ENCODE measurements around the gene ANO2. TPM values are rescaled to one million over a fixed set of nuclear protein-coding genes. Genes with fewer than 3 reads are reported as not detected.

Gene ANO2
- total and polyA plus RNA-seq, 4 donors: 2.4 to 30.8 (median 27.8) TPM; not detected in 1

DNA sequence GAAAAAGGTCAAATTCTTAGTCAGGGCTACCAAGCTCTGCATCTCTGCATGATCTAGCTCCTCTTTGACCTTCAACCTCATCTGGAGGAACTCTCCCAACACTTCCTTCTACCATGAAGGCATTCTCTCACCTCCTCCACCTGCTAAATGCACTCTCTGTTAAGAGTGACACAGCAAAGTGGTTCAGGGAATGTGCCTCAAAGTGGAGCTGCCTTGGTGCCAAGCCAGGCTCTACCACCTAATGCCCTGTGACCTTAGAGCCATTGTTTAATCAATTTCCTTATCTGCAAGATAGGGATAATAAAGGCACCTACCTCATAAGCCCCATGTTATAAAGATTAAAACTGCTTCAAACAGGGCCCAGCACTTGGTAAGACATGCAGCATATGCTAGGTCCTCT, 236.7 kb downstream of the ANO2 start:
- H3K4me1 ChIP-seq (ENCODE audit: control insufficient read depth in 1 of 2, insufficient read depth in 2 of 2, low read length in 2 of 2): peaks cover 0 to 2% of the 10 kb centered on the region in 2 donors
- intact Hi-C loops (cut with DNase I): no loop called here
- no peak overlapping the region for H3K27ac ChIP-seq (ENCODE audit: low read depth in 1 of 2, low read length in 2 of 2)
- no peak for DNase-seq
- no peak overlapping the region for H3K4me3 ChIP-seq (ENCODE audit: low read length in 2 of 2)
- H3K36me3 ChIP-seq (ENCODE audit: control insufficient read depth in 1 of 2, insufficient read depth in 2 of 2, low read length in 1 of 2): no peaks in the 10 kb centered on the region
- no peaks in the 10 kb centered on the region for H3K27me3 ChIP-seq (ENCODE audit: control insufficient read depth in 1 of 2, insufficient read depth in 2 of 2, low read length in 1 of 2)
- no peaks in the 10 kb centered on the region for H3K9me3 ChIP-seq (ENCODE audit: control insufficient read depth, low read length)
- ATAC-seq (ENCODE audit: low FRiP score): no peak

DNA sequence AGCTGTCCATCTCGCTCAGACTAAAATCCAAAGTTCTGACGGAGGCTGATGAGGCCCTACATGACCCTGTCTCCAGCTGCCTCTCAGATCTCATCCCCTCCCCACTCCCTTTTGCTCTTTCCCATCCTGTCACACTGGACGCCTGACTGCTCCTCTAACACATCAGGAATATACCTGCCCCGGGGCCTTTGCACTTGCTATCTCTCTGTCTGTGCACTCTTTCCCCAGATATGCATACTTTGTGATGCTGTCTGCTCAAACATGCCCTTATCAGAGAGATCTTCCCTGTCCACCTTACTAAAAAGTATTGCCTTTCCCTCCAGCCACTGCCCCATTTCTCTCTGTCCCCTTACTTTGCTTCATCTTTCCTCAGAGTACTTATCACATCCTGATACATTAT, 238.8 kb downstream of the ANO2 start:
- 92 to 96% methylated on average over 4 of the region's 4 CpGs for WGBS, 2 donors
- Histone ChIP-seq H3K9me3 (ENCODE audit: control insufficient read depth, low read length) (no peaks in the 10 kb centered on the region), H3K27me3 (ENCODE audit: control insufficient read depth in 1 of 2, insufficient read depth in 2 of 2, low read length in 1 of 2) (no peaks in the 10 kb centered on the region), H3K4me3 (ENCODE audit: low read length in 2 of 2) (no peak overlapping the region), H3K27ac (ENCODE audit: low read depth in 1 of 2, low read length in 2 of 2) (no peak overlapping the region), H3K4me1 (ENCODE audit: control insufficient read depth in 1 of 2, insufficient read depth in 2 of 2, low read length in 2 of 2) (peaks cover 0 to 2% of the 10 kb centered on the region in 2 donors), H3K36me3 (ENCODE audit: control insufficient read depth in 1 of 2, insufficient read depth in 2 of 2, low read length in 1 of 2) (no peaks in the 10 kb centered on the region)
- ATAC-seq (ENCODE audit: low FRiP score) (no peak), DNase-seq (no peak)
- intact Hi-C loops (cut with DNase I): no loop called here

GRCh38 chr12:5705791-5706190, 239.3 kb downstream of the ANO2 start:
- intact Hi-C loops (cut with DNase I): no loop called here
- H3K9me3 ChIP-seq (ENCODE audit: control insufficient read depth, low read length): no peaks in the 10 kb centered on the region
- no peak overlapping the region for H3K27ac ChIP-seq (ENCODE audit: low read depth in 1 of 2, low read length in 2 of 2)
- WGBS, 2 donors: 69 to 75% methylated on average over 9 of the region's 9 CpGs
- no peak overlapping the region for H3K4me3 ChIP-seq (ENCODE audit: low read length in 2 of 2)
- no peak for DNase-seq
- no peak for ATAC-seq (ENCODE audit: low FRiP score)
- H3K27me3 ChIP-seq (ENCODE audit: control insufficient read depth in 1 of 2, insufficient read depth in 2 of 2, low read length in 1 of 2): no peaks in the 10 kb centered on the region
- no peaks in the 10 kb centered on the region for H3K36me3 ChIP-seq (ENCODE audit: control insufficient read depth in 1 of 2, insufficient read depth in 2 of 2, low read length in 1 of 2)
- peaks cover 0 to 2% of the 10 kb centered on the region in 2 donors for H3K4me1 ChIP-seq (ENCODE audit: control insufficient read depth in 1 of 2, insufficient read depth in 2 of 2, low read length in 2 of 2)

DNA sequence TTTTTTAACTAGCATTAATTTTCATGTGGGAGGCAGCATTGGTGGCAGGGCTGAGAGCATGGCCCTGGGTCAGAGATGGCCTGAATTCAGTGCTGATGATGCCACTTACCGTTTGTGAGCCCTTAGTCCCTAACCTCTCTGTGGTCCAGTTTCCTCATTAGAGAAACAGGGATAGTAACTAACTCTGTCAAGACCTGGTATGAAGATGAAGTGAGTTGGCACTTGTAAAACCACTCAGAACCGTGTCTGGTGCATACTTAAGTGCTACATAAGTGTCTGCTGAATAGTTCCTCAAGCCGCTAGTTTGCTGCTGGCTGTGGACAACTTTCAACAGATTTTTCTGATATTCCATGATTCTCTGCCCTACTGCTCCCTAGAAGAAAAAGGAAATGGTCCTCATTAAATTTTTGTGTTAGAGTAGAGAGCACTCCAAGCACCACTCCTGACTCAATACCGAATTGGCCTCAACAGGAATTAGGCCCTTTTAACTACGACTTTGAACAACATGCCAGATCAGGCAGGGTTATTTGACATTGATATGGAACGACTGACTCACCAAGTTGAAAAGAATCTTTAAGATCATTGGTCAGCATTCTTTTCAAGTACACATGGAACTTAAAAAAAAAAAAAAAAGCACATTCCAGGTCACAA, 250.2 kb downstream of the ANO2 start:
- Histone ChIP-seq H3K27ac (ENCODE audit: low read depth in 1 of 2, low read length in 2 of 2) (no peak overlapping the region), H3K27me3 (ENCODE audit: control insufficient read depth in 1 of 2, insufficient read depth in 2 of 2, low read length in 1 of 2) (no peaks in the 10 kb centered on the region), H3K4me1 (ENCODE audit: control insufficient read depth in 1 of 2, insufficient read depth in 2 of 2, low read length in 2 of 2) (no peaks in the 10 kb centered on the region), H3K36me3 (ENCODE audit: control insufficient read depth in 1 of 2, insufficient read depth in 2 of 2, low read length in 1 of 2) (no peaks in the 10 kb centered on the region), H3K4me3 (ENCODE audit: low read length in 2 of 2) (no peak overlapping the region), H3K9me3 (ENCODE audit: control insufficient read depth, low read length) (no peaks in the 10 kb centered on the region)
- no peak for DNase-seq
- 35 to 41% methylated on average over 6 of the region's 6 CpGs for WGBS, 2 donors
- intact Hi-C loops (cut with DNase I): no loop called here
- no peak for ATAC-seq (ENCODE audit: low FRiP score)

- no peak overlapping the region for H3K4me3 ChIP-seq (ENCODE audit: low read length in 2 of 2)
- WGBS, 2 donors: 95 to 97% methylated on average over 7 of the region's 7 CpGs
- no peaks in the 10 kb centered on the region for H3K36me3 ChIP-seq (ENCODE audit: control insufficient read depth in 1 of 2, insufficient read depth in 2 of 2, low read length in 1 of 2)
- H3K27ac ChIP-seq (ENCODE audit: low read depth in 1 of 2, low read length in 2 of 2): no peak overlapping the region
- no peaks in the 10 kb centered on the region for H3K4me1 ChIP-seq (ENCODE audit: control insufficient read depth in 1 of 2, insufficient read depth in 2 of 2, low read length in 2 of 2)
- H3K9me3 ChIP-seq (ENCODE audit: control insufficient read depth, low read length): no peaks in the 10 kb centered on the region
- intact Hi-C loops (cut with DNase I): no loop called here
- DNase-seq (no peak), ATAC-seq (ENCODE audit: low FRiP score) (no peak)
- no peaks in the 10 kb centered on the region for H3K27me3 ChIP-seq (ENCODE audit: control insufficient read depth in 1 of 2, insufficient read depth in 2 of 2, low read length in 1 of 2)
Measured at GRCh38 chr12:5692850-5693249, 252.2 kb downstream of the ANO2 start.

DNA sequence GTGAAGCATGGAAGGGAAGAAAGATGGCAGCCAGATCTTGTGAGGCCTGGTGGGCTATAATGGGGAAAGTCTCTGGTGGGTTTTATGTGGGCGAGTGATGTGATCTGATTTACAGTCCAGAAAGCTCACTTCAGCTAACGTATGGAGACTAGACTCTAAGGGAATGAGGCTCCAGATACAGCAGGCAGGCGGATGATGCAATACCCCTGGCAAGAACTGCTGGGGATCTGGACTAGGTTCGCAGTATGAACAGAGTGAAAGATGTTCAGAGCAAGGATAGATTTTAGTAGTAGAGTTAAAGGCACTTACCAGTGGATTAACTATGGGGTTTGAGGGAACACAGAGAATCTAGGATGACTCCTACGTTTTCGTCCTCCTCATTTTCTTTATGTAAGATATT, 253.1 kb downstream of the ANO2 start:
- Histone ChIP-seq H3K27ac (ENCODE audit: low read depth in 1 of 2, low read length in 2 of 2) (no peak overlapping the region), H3K4me3 (ENCODE audit: low read length in 2 of 2) (no peak overlapping the region), H3K9me3 (ENCODE audit: control insufficient read depth, low read length) (no peaks in the 10 kb centered on the region), H3K4me1 (ENCODE audit: control insufficient read depth in 1 of 2, insufficient read depth in 2 of 2, low read length in 2 of 2) (no peaks in the 10 kb centered on the region), H3K27me3 (ENCODE audit: control insufficient read depth in 1 of 2, insufficient read depth in 2 of 2, low read length in 1 of 2) (no peaks in the 10 kb centered on the region), H3K36me3 (ENCODE audit: control insufficient read depth in 1 of 2, insufficient read depth in 2 of 2, low read length in 1 of 2) (no peaks in the 10 kb centered on the region)
- DNase-seq (no peak), ATAC-seq (ENCODE audit: low FRiP score) (no peak)
- intact Hi-C loops (cut with DNase I): no loop called here
- WGBS, 2 donors: 77 to 79% methylated on average over 6 of the region's 6 CpGs

GRCh38 chr12:5690240-5690639, 254.8 kb downstream of the ANO2 start:
- ATAC-seq (ENCODE audit: low FRiP score) (no peak), DNase-seq (no peak)
- Histone ChIP-seq H3K4me3 (ENCODE audit: low read length in 2 of 2) (no peak overlapping the region), H3K4me1 (ENCODE audit: control insufficient read depth in 1 of 2, insufficient read depth in 2 of 2, low read length in 2 of 2) (no peaks in the 10 kb centered on the region), H3K36me3 (ENCODE audit: control insufficient read depth in 1 of 2, insufficient read depth in 2 of 2, low read length in 1 of 2) (no peaks in the 10 kb centered on the region), H3K27me3 (ENCODE audit: control insufficient read depth in 1 of 2, insufficient read depth in 2 of 2, low read length in 1 of 2) (no peaks in the 10 kb centered on the region), H3K27ac (ENCODE audit: low read depth in 1 of 2, low read length in 2 of 2) (no peak overlapping the region), H3K9me3 (ENCODE audit: control insufficient read depth, low read length) (no peaks in the 10 kb centered on the region)
- 36 to 47% methylated on average over 1 of the region's 1 CpG for WGBS, 2 donors
- intact Hi-C loops (cut with DNase I): no loop called here

DNA sequence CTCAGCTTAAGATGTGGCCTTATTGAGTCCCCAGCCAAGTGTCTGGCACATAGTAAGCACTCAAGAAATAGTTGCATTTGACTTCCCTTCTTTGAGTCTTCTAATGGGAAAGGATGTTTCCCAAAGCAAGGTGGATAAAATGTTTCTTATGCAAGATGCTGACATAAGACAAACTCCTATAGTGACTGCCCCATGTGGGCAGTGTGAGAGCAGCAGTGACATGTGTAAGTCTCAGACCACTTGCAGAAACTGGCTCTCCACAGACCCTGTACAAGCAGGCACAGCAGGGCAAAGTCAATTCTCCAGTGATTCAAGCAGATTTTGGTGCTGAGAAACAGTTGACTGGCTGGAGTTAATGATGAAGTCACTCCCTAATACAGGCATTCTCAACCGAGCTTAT, 255.3 kb downstream of the ANO2 start:
- 34 to 68% methylated on average over 1 of the region's 1 CpG for WGBS, 2 donors
- Histone ChIP-seq H3K27me3 (ENCODE audit: control insufficient read depth in 1 of 2, insufficient read depth in 2 of 2, low read length in 1 of 2) (no peaks in the 10 kb centered on the region), H3K36me3 (ENCODE audit: control insufficient read depth in 1 of 2, insufficient read depth in 2 of 2, low read length in 1 of 2) (no peaks in the 10 kb centered on the region), H3K4me1 (ENCODE audit: control insufficient read depth in 1 of 2, insufficient read depth in 2 of 2, low read length in 2 of 2) (no peaks in the 10 kb centered on the region), H3K4me3 (ENCODE audit: low read length in 2 of 2) (no peak overlapping the region), H3K9me3 (ENCODE audit: control insufficient read depth, low read length) (no peaks in the 10 kb centered on the region), H3K27ac (ENCODE audit: low read depth in 1 of 2, low read length in 2 of 2) (no peak overlapping the region)
- intact Hi-C loops (cut with DNase I): no loop called here
- no peak for ATAC-seq (ENCODE audit: low FRiP score)
- no peak for DNase-seq

- Histone ChIP-seq H3K27ac (ENCODE audit: low read depth in 1 of 2, low read length in 2 of 2) (no peak overlapping the region), H3K27me3 (ENCODE audit: control insufficient read depth in 1 of 2, insufficient read depth in 2 of 2, low read length in 1 of 2) (no peaks in the 10 kb centered on the region), H3K36me3 (ENCODE audit: control insufficient read depth in 1 of 2, insufficient read depth in 2 of 2, low read length in 1 of 2) (no peaks in the 10 kb centered on the region), H3K9me3 (ENCODE audit: control insufficient read depth, low read length) (no peaks in the 10 kb centered on the region), H3K4me3 (ENCODE audit: low read length in 2 of 2) (no peak overlapping the region), H3K4me1 (ENCODE audit: control insufficient read depth in 1 of 2, insufficient read depth in 2 of 2, low read length in 2 of 2) (no peaks in the 10 kb centered on the region)
- intact Hi-C loops (cut with DNase I): no loop called here
- DNase-seq: no peak
- WGBS, 2 donors: 45 to 59% methylated on average over 2 of the region's 2 CpGs
- ATAC-seq (ENCODE audit: low FRiP score): no peak
Measured at GRCh38 chr12:5688226-5688625, 256.8 kb downstream of the ANO2 start.

Data from aorta (tissue), 5 donors.